ENCODE results near the gene MEAF6. TPM values are rescaled to one million over a fixed set of nuclear protein-coding genes. Genes with fewer than 3 reads are reported as not detected.

The MEAF6 gene
- polyA plus RNA-seq, 4 donors: 41.9 to 50.3 (median 47.1) TPM

DNA sequence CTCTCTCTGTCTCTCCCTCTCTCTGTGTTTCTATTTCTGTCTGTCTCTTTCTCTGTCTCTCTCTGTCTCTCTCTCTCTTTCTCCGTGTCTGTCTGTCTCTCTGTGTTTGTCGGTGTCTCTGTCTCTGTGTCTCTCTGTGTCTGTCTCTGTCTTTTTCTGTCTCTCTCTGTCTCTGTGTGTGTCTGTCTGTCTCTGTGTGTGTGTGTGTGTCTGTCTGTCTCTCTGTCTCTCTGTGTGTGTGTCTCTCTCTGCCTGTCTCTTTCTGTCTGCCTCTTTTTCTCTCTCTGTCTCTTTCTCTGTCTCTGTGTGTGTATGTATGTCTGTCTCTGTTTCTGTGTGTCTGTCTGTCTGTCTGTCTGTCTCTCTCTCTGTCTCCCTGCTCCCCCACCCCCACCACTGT lies 71.9 kb downstream of the MEAF6 start:
- WGBS, 3 donors: 62 to 72% (median 72%) methylated on average over 2 of the region's 2 CpGs
- H3K36me3 ChIP-seq (ENCODE audit: control insufficient read depth in 3 of 3, insufficient read depth in 2 of 3, low read depth in 1 of 3, low read length in 3 of 3): no peaks in the 10 kb centered on the region
- DNase-seq (no peak), FAIRE-seq (no peak)
- H3K9me3 ChIP-seq (ENCODE audit: control insufficient read depth in 2 of 2, insufficient read depth in 1 of 2, low read depth in 1 of 2, low read length in 1 of 2): no peaks in the 10 kb centered on the region
- no peak overlapping the region for H3K27ac ChIP-seq (ENCODE audit: low read depth in 1 of 3, low read length in 2 of 3)
- H3K4me3 ChIP-seq (ENCODE audit: low read depth in 1 of 3, low read length in 3 of 3): no peak overlapping the region
- H3K27me3 ChIP-seq (ENCODE audit: control insufficient read depth in 3 of 3, insufficient read depth in 3 of 3, low read length in 3 of 3): peaks cover 0 to 6% (median 0%) of the 10 kb centered on the region in 3 donors
- H3K4me1 ChIP-seq (ENCODE audit: control insufficient read depth in 3 of 3, insufficient read depth in 2 of 3, low read depth in 1 of 3, low read length in 2 of 3): no peaks in the 10 kb centered on the region

Other genes starting within 250 kb of the MEAF6 start
- 10 to 100 TPM; 12.4 to 24.6 (median 19.4) TPM for gene ZC3H12A, start 40.2 kb downstream of the MEAF6 start, polyA plus RNA-seq
- gene SNIP1, start 39.5 kb upstream of the MEAF6 start, polyA plus RNA-seq: 10 to 100 TPM in 1 of 4 donors, 1 to 10 TPM in 3; 4.6 to 11.6 (median 5.1) TPM
- gene DNALI1, start 42.2 kb upstream of the MEAF6 start, polyA plus RNA-seq: 10 to 100 TPM in 1 of 4 donors, 1 to 10 TPM in 3; 1.6 to 30.0 (median 3.8) TPM
- gene GNL2, start 81.2 kb upstream of the MEAF6 start, polyA plus RNA-seq: 10 to 100 TPM; 29.4 to 67.8 (median 45.5) TPM
- 1 to 10 TPM in 1 of 4 donors, under 1 TPM in 1, not detected in 2; 0.27 to 1.2 TPM for gene RSPO1, start 120.1 kb upstream of the MEAF6 start, polyA plus RNA-seq
- 10 to 100 TPM in 2 of 4 donors, 1 to 10 TPM in 2; 4.0 to 23.5 (median 7.6) TPM for gene CDCA8, start 177.8 kb upstream of the MEAF6 start, polyA plus RNA-seq